RPMI8226 (cell line): ENCODE data around the gene YOD1.

Experiments
- DNase-seq: peaks from one replicate; pipeline ENCODE4 v3.0.0-alpha.2; 2015

Gene YOD1

DNA sequence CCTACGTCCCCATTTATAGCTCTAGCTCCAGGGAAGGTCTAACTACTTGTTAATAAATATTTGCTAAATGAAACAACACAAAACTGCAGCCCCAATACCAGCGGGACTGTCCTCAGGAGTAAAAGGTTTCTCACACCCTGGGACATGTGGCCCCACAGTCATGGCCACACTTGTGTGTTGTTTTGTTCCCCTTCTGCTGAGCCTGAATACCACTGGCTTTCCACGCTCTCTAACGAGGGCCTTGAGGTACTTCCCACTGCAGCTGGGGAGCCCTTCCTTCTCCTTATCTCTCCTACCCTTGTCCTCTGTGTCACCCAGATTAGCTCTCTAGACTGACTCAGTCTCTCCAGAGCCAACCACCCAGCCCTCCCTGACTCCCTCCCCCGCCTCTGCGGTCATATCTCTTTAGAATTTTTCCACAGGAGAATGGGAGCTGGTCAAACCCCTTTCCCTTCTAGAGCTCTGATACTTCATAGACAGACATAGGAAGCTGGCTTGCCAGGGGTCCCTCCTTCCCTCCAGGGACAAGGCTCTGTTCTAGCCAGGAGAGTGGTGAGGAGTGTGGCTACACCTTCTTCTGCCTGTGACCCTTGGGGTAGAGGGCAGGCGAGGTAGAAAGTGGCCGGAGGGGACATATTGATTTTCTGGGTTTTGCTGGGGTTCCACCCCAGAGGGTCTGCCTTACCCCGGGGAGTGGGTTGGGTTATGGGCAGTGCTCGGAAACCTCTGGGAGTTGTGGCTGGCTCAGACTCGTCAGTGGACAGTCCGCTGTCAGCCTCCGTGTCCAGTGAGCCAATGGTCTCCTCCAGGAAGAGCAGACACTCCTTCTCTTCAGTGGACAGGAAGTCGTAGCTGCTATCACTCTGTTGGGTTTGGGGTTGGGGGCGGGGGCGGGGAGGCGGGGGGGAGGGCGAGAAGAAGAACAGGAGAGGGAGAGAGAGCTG, 26.5 kb downstream of the YOD1 start:
- no peak for DNase-seq

DNA sequence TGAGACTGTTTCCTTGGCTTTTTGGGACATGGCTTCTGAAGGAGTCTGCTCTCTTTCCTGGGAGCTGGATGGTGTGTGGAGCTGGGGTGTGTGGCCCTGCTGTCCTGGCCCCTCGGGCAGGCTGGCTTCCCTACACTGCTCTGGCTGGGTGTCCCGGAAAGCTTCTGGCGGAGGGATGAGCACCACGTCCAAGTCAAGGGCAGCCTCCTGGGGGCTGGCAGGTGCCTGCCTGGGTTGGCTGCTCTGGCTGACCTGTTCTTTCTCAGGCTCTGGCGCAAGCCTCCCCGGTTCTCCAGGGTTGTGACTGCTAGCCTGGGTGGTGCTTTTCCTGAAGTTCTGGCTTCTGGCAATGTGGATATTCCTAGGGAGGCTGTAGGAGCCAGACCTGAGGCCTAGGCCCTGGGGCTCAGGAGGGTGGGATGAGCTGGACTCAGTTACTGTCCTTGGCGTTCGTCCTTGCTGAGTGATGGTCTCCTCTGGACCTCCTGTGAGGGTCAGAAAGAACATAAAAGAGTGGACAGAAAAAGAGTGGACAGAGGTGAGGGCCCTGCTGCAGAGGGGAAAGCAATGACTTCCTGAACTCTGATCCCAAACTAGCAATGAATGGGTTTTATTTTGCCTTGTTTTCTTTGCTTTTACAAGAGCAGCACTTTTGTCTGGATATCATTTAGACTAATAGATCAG, 27.9 kb downstream of the YOD1 start:
- no peak for DNase-seq

GRCh38 chr1:207021876-207022596, 29.0 kb downstream of the YOD1 start:
- DNase-seq, result no peak

- no peak for DNase-seq
Measured at GRCh38 chr1:207021139-207021861, 29.7 kb downstream of the YOD1 start.

- no peak for DNase-seq
Measured at GRCh38 chr1:207020709-207021107, 30.3 kb downstream of the YOD1 start.

GRCh38 chr1:207020065-207020708, 30.8 kb downstream of the YOD1 start:
- DNase-seq, result no peak

GRCh38 chr1:207019661-207020060, 31.3 kb downstream of the YOD1 start:
- no peak for DNase-seq

DNA sequence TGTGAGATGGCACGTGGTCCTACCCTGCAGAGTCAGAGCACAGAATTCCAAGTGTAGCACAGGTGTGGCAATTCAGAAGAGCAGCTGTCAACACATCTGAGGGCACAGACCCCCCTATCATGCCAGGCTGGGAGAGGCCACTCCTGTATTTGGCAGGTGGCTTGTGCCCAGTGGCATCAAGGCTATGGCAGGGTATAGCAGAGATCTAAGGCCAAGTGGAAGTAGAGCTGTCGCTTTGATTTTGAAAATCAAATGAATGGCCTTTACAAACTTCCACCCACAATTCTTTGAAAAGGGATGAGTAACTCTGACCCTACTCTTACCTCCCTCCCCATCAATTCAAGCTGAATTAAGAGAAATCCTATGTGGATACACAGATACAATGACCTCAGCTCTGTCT, 31.8 kb downstream of the YOD1 start:
- DNase-seq, result no peak

DNA sequence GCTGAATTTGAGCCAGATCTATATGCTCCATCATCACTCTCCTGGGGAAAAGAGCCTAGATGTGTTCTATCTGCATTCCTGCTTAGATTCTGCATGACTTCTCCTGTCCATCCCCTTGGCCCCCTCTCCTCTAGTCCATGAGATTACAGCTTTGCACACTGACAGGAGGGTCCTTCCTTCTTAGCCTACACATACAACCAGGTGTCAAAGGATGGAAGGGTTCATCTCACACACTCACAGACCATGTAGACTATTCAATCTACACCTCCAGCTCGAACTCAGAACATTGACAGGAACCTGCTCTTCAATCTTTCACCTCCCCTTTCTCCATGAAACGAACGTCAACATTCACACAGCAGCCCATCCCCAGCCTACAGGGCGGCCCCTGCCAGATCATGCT, 32.3 kb downstream of the YOD1 start:
- no peak for DNase-seq

GRCh38 chr1:207017615-207018559, 33.1 kb downstream of the YOD1 start:
- no peak for DNase-seq

DNA sequence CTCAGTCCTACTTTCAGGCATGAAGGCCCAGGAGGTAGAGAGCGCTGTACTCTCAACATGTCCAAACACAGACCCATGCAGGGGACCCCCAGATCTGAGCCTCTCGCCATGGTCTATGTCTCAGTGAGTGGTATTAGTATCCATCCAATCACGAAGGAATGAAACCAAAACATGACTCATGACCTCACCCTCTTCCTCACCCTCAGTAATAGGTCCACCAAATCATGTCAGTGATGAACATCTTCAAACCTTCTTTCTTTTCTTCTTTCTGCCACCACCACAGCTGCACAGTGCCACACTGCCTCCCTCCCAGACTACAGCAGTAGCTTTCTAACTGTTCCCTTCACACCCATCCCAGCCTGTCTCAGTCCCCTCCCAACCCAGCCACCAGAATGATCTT, 35.2 kb downstream of the YOD1 start:
- DNase-seq, result no peak

DNA sequence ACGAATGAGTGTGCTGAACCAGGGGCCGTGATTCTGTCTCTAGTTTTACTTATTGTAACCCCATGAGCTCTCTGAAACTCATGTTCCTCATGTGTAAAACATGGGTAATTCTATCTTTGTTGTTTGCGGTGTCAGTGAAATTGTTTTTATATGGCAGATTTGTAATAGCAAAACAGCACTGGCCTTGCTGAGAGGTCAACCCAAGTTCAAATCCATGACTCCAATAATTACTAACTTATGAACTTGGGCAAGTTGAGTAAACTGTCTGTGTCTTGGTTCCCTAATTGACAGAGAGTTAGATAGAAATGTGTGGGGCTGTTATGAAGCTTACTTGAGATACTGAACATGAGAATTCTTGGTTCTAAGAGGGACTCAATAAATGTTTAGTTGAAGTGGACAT, 36.3 kb downstream of the YOD1 start:
- no peak for DNase-seq

DNA sequence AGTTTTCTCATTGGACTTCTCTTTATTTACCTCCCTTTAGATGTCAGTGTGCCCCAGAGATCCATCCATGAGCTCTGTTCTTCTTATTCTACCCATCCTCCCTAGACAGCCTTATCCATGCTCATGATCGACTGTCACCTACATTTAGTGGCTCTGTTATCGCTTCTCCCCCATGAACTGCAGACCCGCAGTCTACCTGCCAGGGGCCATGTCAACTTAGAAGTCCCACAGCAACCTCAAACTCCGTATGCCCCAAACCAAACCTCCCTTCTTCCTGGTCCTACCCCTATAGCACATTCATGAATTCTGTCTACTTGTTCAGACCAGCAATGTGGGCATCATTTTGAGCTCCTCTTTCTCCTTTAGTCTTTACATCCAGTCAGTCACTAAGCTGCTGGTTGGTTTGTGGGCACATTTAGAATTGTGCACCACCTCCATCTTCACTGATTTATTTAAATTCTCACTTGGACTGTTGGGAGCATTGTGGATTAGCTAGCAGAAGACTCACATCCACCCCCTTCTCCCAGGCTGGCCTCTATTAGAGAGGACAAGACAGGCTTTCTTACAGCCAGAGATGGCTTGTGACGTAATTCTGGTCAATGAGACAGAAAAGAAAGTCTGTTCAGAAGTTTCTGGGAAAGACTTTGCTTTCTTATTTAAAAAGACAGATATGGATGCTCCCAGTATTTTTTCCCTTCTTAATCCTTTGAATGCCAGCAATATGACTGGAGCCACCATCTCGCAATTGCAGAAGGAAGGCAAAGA, 37.5 kb downstream of the YOD1 start:
- no peak for DNase-seq

- no peak for DNase-seq
Measured at GRCh38 chr1:207010726-207011125, 40.3 kb downstream of the YOD1 start.

GRCh38 chr1:207009945-207010344, 41.1 kb downstream of the YOD1 start:
- no peak for DNase-seq

DNA sequence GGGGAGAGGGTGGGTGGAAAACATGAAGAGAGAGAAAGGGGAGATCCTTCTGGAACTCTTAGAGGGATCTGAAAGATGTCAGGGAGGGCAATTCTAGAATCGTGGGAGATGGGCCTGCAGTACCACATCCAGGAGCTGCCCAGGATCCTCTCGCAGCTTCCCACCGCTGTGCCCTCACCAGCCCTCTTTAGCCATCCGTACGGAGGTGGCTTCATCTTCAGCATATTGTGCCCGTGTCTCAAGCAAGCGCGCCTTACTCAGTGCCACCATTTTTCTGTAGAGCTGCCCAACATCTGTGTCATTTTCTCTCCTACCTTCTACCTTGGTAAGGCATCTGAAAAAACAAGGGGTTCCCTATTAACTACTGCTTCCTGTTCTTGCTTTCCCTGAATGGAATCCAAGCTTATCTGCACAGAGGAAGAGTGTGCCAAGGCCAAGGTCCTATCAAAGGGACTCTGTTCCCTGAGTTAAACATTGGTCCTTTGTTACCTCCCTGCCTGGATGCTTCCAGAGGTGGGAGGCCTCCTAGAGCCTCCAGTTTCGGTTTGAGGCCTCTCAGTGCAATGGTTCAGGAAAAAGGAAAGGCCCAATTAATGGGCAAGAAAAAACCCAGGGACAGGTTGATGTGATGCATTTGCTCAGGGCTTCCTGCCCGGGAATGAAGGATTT, 41.7 kb downstream of the YOD1 start:
- DNase-seq, result no peak

- DNase-seq, result no peak
Measured at GRCh38 chr1:207007352-207008033, 43.5 kb downstream of the YOD1 start.

DNA sequence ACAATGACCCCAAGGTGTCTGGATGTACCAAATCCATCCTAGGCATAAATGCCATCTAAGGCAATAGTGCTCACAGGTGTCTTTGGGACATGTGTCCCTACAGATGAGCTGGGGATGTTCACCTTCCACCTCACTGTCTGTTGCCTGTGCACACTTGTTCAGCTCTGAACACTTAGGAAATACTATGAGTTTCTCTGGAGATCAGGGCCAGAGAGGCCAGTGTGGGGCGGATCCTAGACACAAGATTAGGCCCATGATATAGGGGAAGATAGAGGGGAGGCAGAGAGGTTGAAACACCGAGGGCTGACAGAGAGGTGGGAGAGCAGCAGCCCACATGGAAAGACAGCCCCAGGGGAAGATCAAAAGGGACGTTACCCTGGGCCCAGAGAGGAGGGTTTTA, 44.1 kb downstream of the YOD1 start:
- DNase-seq, result no peak

DNA sequence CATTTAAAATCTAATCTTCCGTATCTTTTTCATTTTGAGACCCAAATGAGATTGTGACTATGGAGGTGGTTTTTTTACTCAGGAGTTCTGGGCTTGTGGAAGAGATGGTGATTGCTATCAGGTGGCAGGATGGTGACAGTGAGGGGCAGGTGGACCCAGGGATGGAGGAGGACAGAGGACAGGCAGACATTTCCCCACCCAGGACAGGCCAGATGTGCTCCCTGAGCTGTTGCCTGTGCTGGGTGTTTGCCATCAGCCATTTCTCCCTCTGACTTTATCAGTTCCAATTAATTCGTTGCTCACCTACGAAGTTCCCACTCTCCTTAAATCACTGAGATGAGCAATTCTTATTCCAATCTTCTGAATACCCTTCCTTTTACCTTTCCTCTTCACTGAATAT, 44.9 kb downstream of the YOD1 start:
- DNase-seq, result no peak
